Endothelial cell of umbilical vein (primary cell): ENCODE measurements around the gene COL17A1.
A peak's percentile ranks its signal among the peaks of the same experiment; 100 is the strongest.

ENCODE experiments used
- CTCF ChIP-seq, 2 donors: IDR thresholded peaks; 1 replicate in 1 of 2; 2 replicates in 1 of 2; pipeline ENCODE4 v1.5.1; 2011; ENCODE audit warnings: low read length in 2 of 2, mild to moderate bottlenecking in 2 of 2, moderate library complexity in 2 of 2, control low read depth in 1 of 2, inconsistent platforms in 1 of 2, low read depth in 1 of 2; ENCODE audit not compliant: insufficient read depth in 1 of 2; ENCODE audit errors: extremely low read depth in 1 of 2
- EZH2 ChIP-seq: IDR thresholded peaks from 2 replicates; pipeline ENCODE4 v1.6.1; 2012; ENCODE audit warnings: borderline replicate concordance, low read depth, mild to moderate bottlenecking, moderate library complexity, low read length, inconsistent platforms; ENCODE audit not compliant: severe bottlenecking
- GATA2 ChIP-seq: IDR thresholded peaks from 2 replicates; pipeline ENCODE4 v1.7.0; 2011; ENCODE audit warnings: low read depth, mild to moderate bottlenecking, moderate library complexity, mixed read lengths, low read length; ENCODE audit not compliant: insufficient read length, insufficient read depth
- JUN ChIP-seq: IDR thresholded peaks from 2 replicates; pipeline ENCODE4 v1.6.1; 2011; ENCODE audit warnings: borderline replicate concordance, low read depth; ENCODE audit not compliant: insufficient read length, insufficient read depth
- MYC ChIP-seq: IDR thresholded peaks from one replicate; pipeline ENCODE4 v1.6.1; 2011; ENCODE audit warnings: mild to moderate bottlenecking, low read depth, low read length
- POLR2A ChIP-seq: IDR thresholded peaks from 2 replicates; pipeline ENCODE4 v1.6.1; 2012; ENCODE audit warnings: low read depth, mild to moderate bottlenecking, control low read depth, low read length
- POLR2AphosphoS5 ChIP-seq: IDR thresholded peaks from 2 replicates; pipeline ENCODE4 v1.6.1; 2012; ENCODE audit warnings: low read depth, mild to moderate bottlenecking, control low read depth, low read length, moderate library complexity; ENCODE audit not compliant: insufficient read depth
- TF ChIP-seq, protein P1 (sequence below): IDR thresholded peaks from 2 replicates; pipeline ENCODE4 v1.6.1; 2011; ENCODE audit not compliant: insufficient read depth, insufficient read length

GRCh38 chr10:104028146-104028545, 57.5 kb downstream of the COL17A1 start:
- TF ChIP-seq CTCF (IDR thresholded peaks at IDR 0.05; ENCODE audit: extremely low read depth in 1 of 2, insufficient read depth in 1 of 2, low read depth in 1 of 2, low read length in 2 of 2) (peak; percentile 19 to 36), EZH2 (no peak), POLR2A (no peak), POLR2AphosphoS5 (no peak), JUN (no peak), GATA2 (no peak), MYC (no peak)
- TF ChIP-seq, protein P1, sequence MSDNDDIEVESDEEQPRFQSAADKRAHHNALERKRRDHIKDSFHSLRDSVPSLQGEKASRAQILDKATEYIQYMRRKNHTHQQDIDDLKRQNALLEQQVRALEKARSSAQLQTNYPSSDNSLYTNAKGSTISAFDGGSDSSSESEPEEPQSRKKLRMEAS, result no peak
